SU-DHL-6 (cell line): Measurements from ENCODE around the gene HEXB.

ENCODE experiments used
- H2AFZ ChIP-seq: fragments of 200-600 bp; sonication (generic); 2 replicates; pipeline ENCODE4 v1.6.1; 2014; ENCODE audit warnings: low read depth, mild to moderate bottlenecking, moderate library complexity, mixed read lengths, antibody characterized with exemption, low read length; ENCODE audit not compliant: severe bottlenecking
- H3F3A ChIP-seq: fragments of 200-600 bp; shearing (Covaris generic); 2 replicates; pipeline ENCODE4 v1.6.0; 2016; ENCODE audit warnings: antibody characterized with exemption, mild to moderate bottlenecking; ENCODE audit not compliant: insufficient read depth
- H3K27ac ChIP-seq: fragments of 200-600 bp; sonication (generic); 2 replicates; pipeline ENCODE4 v1.5.1; 2016; ENCODE audit warnings: low read depth, mild to moderate bottlenecking, low read length, moderate library complexity, mixed read lengths
- H3K27me3 ChIP-seq: fragments of 200-600 bp; sonication (generic), shearing (Covaris generic); 2 replicates; pipeline ENCODE4 v1.6.0; 2014; ENCODE audit warnings: mild to moderate bottlenecking, low read length
- H3K36me3 ChIP-seq: fragments of 200-600 bp; sonication (generic); 2 replicates; pipeline ENCODE4 v1.6.1; 2014; ENCODE audit warnings: mild to moderate bottlenecking, low read length, mixed read lengths
- H3K4me2 ChIP-seq: fragments of 300-600, 200-600 bp; shearing (Covaris generic), sonication (generic); 2 replicates; pipeline ENCODE4 v1.6.0; 2014; ENCODE audit warnings: low read length, low read depth, mild to moderate bottlenecking; ENCODE audit not compliant: poor library complexity, severe bottlenecking
- H3K4me3 ChIP-seq: fragments of 200-600 bp; sonication (generic); 2 replicates; pipeline ENCODE4 v1.5.1; 2014; ENCODE audit warnings: antibody characterized with exemption, low read length, mild to moderate bottlenecking, mixed read lengths; ENCODE audit not compliant: insufficient read depth, poor library complexity, severe bottlenecking
- H3K79me2 ChIP-seq: fragments of 200-600 bp; sonication (generic); 2 replicates; pipeline ENCODE4 v1.6.1; 2014; ENCODE audit warnings: mild to moderate bottlenecking, low read length, moderate library complexity; ENCODE audit not compliant: insufficient read depth
- H3K9ac ChIP-seq: fragments of 200-600 bp; sonication (generic); 2 replicates; pipeline ENCODE4 v1.7.0; 2014; ENCODE audit warnings: mild to moderate bottlenecking, low read length
- H3K9me2 ChIP-seq: fragments of 200-600 bp; sonication (generic); replicated peaks from 2 replicates; pipeline ENCODE4 v1.6.1; 2014; ENCODE audit warnings: low read length; ENCODE audit not compliant: insufficient read depth
- H3K9me3 ChIP-seq: fragments of 200-600 bp; sonication (generic); 2 replicates; pipeline ENCODE4 v1.6.1; 2014; ENCODE audit warnings: low read length, mixed read lengths; ENCODE audit not compliant: insufficient read depth
- H4K20me1 ChIP-seq: fragments of 200-600 bp; sonication (generic); 2 replicates; pipeline ENCODE4 v1.6.1; 2014; ENCODE audit warnings: low read depth, mild to moderate bottlenecking, antibody characterized with exemption, low read length, moderate library complexity, mixed read lengths
- CTCF ChIP-seq: fragments of 200-600 bp; sonication (generic); IDR thresholded peaks from one replicate; pipeline ENCODE4 v1.5.1; 2017; ENCODE audit warnings: antibody characterized with exemption, mild to moderate bottlenecking, low read length, moderate library complexity; ENCODE audit not compliant: insufficient read depth, poor library complexity, severe bottlenecking
- EZH2phosphoT487 ChIP-seq: fragments of 200-600 bp; sonication (generic), shearing (Covaris generic); conservative IDR thresholded peaks from 2 replicates; pipeline ENCODE4 v1.6.1; 2018; ENCODE audit warnings: mild to moderate bottlenecking, antibody characterized with exemption, low read length, moderate library complexity, mixed read lengths

HEXB gene

GRCh38 chr5:74638544-74638969 lies 46.5 kb upstream of the HEXB start:
- Histone ChIP-seq H4K20me1 (no peaks in the 10 kb centered on the region), H3K27ac (no peak overlapping the region), H3K79me2 (no peaks in the 10 kb centered on the region), H3K27me3 (no peaks in the 10 kb centered on the region), H3K36me3 (no peaks in the 10 kb centered on the region), H3K4me2 (no peak overlapping the region), H2AFZ (no peak overlapping the region), H3K9me3 (no peaks in the 10 kb centered on the region), H3K4me3 (no peak overlapping the region), H3K9me2 (no peaks in the 10 kb centered on the region), H3F3A (0 out of 2 replicates have a peak, but pooled peaks cover 5% of the 10 kb centered on the region), H3K9ac (no peak overlapping the region)
- TF ChIP-seq EZH2phosphoT487 (no peak), CTCF (no peak)

- no peak overlapping the region for H2AFZ ChIP-seq
- H3K9me2 ChIP-seq: no peaks in the 10 kb centered on the region
- H4K20me1 ChIP-seq: no peaks in the 10 kb centered on the region
- 0 out of 2 replicates have a peak, but pooled peaks cover 5% of the 10 kb centered on the region for H3F3A ChIP-seq
- no peak for TF ChIP-seq EZH2phosphoT487
- no peak for TF ChIP-seq CTCF
- no peaks in the 10 kb centered on the region for H3K36me3 ChIP-seq
- H3K4me2 ChIP-seq: peak overlapping the region; percentile 58
- no peak overlapping the region for H3K27ac ChIP-seq
- peak overlapping the region; percentile 36 for H3K4me3 ChIP-seq
- H3K27me3 ChIP-seq: no peaks in the 10 kb centered on the region
- H3K9me3 ChIP-seq: no peaks in the 10 kb centered on the region
- H3K9ac ChIP-seq: peak overlapping the region; percentile 45; the same call in 1 of the 2 replicates
- H3K79me2 ChIP-seq: no peaks in the 10 kb centered on the region
Measured at GRCh38 chr5:74638970-74639806, 45.8 kb upstream of the HEXB start.

- Histone ChIP-seq H3K9me2 (no peaks in the 10 kb centered on the region), H3K4me2 (peak overlapping the region; percentile 58), H3K9me3 (no peaks in the 10 kb centered on the region), H3K79me2 (no peaks in the 10 kb centered on the region), H2AFZ (no peak overlapping the region), H3K9ac (peak overlapping the region; percentile 45), H3F3A (0 out of 2 replicates have a peak, but pooled peaks cover 5% of the 10 kb centered on the region), H4K20me1 (no peaks in the 10 kb centered on the region), H3K4me3 (peak overlapping the region; percentile 36), H3K27me3 (no peaks in the 10 kb centered on the region), H3K27ac (no peak overlapping the region), H3K36me3 (no peaks in the 10 kb centered on the region)
- TF ChIP-seq EZH2phosphoT487: no peak
- TF ChIP-seq CTCF: no peak
Measured at GRCh38 chr5:74639807-74640449, 45.1 kb upstream of the HEXB start.
